Lower leg skin (tissue), 3 donors: ENCODE results near the gene ALDH1A2.

Experiments used
- POLR2A ChIP-seq, 2 donors: fragments of 450-650 bp; IDR thresholded peaks; one replicate each; pipeline ENCODE4 v1.6.1; 2016 to 2017; ENCODE audit warnings: antibody characterized with exemption in 2 of 2, mild to moderate bottlenecking in 1 of 2, moderate library complexity in 1 of 2
- TF ChIP-seq, protein P1 (sequence below), 3 donors: fragments of 450-650 bp; IDR thresholded peaks; one replicate each; pipeline ENCODE4 v1.5.1; 2016; ENCODE audit warnings: antibody characterized with exemption in 3 of 3, mild to moderate bottlenecking in 3 of 3, moderate library complexity in 2 of 3

- TF ChIP-seq, protein P1, sequence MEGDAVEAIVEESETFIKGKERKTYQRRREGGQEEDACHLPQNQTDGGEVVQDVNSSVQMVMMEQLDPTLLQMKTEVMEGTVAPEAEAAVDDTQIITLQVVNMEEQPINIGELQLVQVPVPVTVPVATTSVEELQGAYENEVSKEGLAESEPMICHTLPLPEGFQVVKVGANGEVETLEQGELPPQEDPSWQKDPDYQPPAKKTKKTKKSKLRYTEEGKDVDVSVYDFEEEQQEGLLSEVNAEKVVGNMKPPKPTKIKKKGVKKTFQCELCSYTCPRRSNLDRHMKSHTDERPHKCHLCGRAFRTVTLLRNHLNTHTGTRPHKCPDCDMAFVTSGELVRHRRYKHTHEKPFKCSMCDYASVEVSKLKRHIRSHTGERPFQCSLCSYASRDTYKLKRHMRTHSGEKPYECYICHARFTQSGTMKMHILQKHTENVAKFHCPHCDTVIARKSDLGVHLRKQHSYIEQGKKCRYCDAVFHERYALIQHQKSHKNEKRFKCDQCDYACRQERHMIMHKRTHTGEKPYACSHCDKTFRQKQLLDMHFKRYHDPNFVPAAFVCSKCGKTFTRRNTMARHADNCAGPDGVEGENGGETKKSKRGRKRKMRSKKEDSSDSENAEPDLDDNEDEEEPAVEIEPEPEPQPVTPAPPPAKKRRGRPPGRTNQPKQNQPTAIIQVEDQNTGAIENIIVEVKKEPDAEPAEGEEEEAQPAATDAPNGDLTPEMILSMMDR (IDR thresholded peaks at IDR 0.05) = no peak
- no peak for TF ChIP-seq POLR2A (IDR thresholded peaks at IDR 0.05)
These were observed 18.4 kb downstream of the ALDH1A2 start for GRCh38 chr15:58047149-58047548.
